GM18511 (cell line): Measurements from ENCODE around the gene LEP.
"Not testable (repeated sequence)": the region's sequence is repeated elsewhere in the genome, so short reads cannot be mapped to it uniquely, and the experiment has no call there.

Experiments used
- ATAC-seq: cut with Tn5 transposase; IDR thresholded peaks from one replicate; pipeline ENCODE4 v1.9.1; 2021; ENCODE audit warnings: mild to moderate bottlenecking, moderate library complexity; ENCODE audit not compliant: unreplicated experiment

The LEP gene

DNA sequence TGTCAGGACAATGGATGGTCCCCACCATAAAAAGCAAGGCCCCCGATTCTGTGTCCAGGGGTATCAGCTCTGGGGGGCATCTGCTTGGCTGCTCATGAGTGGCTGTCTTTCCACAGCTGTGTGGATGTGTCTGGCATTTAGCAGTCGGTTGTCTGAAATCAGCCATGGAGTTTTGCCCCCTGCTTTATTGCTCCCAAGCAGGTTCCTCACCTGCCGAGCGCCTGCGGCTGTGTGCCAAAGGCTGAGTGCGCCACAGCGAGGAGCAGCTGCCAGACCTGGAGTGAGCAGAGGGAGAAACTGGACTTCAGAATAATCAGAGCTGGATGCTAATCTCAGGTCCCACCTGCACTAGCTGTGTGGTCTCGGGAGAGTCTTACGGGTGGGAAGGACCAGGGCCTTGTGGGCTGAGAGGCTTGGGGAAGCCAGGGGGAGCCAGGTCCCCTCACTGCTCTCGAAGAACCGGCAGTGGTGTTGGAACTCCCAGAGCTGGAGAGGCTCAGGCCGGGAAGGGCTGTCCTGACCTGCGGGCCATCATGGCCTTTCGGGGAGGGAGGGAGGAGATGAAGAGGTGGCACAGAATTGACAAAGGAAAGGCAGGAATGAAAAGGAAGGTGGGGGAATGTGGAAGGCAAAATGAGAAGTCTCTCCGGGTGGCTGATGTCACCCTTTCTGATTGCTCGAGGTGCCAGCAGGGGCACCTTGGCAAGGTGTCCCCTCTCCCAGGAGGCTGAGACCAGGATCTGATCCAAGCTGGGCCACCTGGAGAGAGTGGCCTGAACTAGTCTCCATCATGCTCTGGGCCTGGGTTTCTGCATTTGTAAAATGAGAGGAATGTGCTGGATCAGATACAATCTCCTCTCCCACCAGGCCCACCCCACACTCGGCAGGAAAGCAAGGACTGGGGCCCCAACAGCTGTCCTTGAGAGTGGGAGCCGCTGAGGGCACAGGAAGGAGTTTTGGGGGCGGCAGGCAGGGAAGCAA lies 30.2 kb upstream of the LEP start:
- no peak for ATAC-seq

DNA sequence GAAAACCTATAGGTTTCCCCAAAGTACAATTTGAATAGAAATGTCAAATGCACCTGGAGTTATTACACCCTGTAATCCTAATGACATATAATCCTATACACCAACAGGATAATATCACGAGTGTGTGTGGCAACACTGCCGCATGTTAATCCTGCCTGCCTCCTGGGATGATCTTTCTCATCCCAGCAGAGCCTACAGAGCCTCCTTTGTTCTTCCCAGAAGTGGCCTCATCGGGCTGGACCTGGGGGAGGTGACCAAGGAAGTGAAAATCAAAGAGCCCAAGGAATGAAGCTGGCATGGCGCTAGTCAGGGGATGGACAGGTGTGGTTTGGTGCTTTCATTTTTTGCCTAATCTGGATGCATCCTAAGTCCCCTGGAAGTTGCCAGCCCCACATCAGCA lies 29.5 kb upstream of the LEP start:
- no peak for ATAC-seq

DNA sequence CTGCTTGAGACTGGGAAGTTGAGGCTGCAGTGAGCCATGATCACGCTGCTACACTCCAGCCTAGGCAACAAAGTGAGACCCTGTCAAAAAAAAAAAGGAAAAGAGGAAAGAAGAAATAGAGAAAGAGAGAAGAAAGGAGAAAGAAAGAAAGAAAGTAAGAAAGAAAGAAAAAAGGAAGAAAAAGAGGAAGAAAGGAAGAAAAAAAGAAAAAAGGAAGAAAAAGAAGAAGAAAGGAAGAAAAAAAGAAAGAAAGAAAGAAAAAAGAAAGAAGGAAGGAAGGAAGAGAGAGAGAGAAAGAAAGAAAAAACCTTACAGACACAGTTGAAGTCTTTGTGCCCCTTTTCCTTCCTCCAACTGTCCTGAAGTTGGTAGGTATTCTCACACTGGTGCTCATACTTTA lies 26.6 kb upstream of the LEP start:
- no peak for ATAC-seq

DNA sequence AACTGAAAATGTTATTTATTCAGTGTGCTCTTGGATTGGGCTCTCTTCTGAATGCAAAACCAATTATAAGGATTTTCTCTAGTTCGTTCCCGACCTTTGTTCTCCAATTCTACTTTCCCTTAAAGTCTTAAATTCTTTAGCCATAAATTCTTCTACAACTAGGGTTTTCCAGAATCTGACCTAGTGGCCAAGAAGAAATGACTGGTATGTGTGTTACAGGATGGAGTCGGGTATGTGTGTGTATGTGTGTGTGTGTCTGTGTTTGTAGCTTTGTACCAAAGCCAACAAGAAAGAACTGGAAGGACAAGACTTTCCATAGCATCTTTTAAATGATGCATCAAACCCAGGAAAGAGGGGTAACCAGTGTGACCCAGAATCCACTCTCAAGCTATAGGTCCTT lies 25.8 kb upstream of the LEP start:
- ATAC-seq: no peak

DNA sequence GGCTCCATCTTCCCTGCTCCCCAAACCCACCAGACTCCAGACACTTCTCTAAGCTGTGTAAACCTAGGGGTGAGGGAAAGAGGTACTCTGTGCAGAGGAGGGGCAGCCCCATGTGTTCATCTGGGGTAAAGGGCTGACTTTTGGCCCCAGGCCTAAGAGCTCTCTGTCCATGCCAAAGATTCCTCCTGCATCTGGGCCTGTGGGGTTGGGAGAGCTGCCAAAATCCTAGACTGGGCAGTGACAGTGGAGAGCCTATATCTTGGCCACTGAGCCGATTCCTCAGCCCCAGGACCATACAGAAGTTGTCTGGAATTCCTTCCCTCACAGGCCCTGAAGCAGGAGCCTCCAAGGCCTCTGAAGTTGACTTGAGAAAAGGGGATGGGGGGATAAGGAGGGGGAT lies 25.3 kb upstream of the LEP start:
- no peak for ATAC-seq

DNA sequence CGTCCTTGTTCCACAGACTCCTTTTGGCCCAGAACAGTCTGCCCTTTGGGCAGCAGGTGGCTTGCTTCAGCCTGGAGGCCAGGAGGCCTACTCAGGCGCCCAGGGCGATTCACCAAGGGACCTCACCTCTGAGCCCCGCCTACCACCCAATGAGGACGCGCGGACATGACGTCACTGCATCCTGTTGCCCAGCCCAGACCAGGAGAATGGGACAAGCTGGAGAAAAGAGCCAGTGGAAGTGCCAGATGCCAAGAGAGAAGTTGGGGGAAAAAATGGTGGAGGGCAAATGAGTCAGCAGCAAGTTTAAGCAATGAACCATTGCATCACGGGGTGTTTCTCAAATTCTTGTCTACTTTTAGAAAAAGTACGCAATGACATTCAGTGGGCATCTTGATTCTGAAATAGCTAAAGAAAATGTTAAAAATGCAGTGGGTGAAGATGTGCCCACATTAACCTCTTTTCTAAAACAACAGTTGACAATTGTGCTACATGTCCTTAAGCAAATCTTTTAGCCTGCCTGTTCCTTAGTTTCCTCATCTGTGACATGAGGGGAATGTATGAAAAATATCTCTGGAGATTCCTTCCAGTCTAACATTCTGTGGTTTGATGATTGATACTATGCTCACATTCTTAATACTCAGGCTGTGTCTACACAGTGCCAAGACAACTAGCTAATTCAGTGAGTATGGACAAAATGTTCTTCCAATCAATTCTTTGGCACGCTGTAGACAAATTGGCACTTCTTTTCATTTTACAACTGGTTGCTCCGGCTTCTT lies 23.9 kb upstream of the LEP start:
- ATAC-seq: no peak

DNA sequence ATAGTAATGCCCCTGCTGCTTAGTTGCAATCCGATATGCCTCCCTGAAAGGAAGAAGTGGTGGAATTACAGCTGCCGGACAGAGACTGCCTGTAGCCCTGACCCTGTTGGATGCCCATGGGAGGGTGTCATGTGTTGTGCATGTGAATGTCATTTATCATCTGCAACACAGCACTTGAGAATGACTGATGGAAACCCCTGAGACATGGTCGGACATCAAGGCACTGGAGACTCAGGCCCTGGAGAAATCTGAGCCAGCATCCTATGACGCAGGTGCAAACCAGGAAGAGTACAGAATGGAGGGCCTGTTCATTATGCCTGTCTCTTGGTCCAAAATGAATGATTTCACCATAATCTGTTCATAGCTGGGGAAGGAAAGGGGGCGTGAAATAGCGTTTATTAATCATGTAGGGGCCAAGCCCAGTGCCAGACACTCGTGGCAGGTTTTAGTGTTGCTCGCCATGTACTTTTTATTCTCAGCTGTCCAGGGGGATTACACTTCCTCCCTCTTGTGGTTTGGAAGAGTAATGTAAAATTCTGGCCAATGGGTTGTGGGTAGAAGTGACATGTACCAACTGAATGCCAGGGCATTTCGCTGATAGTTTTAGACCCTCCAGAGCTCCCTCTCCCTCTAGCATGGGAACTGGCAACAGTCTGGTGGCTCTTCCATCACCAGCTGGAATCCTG lies 23.0 kb upstream of the LEP start:
- ATAC-seq: no peak

DNA sequence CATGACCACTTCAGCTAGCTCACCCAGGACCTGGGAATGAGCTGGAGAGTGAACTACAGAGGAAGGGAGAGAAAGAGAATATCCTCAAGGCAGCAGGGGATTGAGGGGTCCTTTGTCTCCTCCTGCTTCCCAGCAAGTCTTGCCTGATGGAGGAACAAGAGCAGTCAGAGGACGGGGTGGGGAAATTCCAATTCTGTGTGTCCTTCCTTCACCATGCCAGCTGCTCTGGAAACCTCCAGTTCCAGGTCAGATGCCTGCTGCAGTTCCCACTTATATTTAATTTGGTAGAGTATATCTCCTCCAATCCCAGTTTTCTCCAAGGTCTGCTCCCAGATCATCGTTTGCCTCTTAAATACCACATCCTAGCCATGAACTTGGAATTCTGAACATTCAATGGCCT lies 21.4 kb upstream of the LEP start:
- ATAC-seq: no peak

DNA sequence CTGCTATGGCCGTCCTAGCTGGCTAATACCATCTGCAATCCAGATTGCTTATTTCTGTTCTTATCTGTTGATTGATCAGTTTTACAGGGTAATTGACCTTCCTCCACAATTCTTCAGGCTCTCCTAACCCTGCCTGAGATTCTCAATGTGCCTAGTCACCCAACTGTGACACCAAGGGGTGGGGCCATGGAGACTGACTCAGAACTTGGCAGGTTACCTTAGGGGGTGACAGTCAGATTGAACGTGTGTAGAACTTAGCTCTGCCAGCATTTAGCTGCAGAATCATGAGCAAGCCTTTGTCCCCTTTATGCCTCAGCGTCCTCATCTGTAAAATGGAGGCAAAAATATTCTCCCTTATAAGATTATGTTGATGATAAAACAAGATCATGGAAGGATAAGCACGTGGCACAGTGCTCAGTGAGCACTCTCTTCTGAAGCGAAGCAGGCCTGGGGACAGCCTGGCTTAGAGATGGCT lies 19.1 kb upstream of the LEP start:
- ATAC-seq: no peak

DNA sequence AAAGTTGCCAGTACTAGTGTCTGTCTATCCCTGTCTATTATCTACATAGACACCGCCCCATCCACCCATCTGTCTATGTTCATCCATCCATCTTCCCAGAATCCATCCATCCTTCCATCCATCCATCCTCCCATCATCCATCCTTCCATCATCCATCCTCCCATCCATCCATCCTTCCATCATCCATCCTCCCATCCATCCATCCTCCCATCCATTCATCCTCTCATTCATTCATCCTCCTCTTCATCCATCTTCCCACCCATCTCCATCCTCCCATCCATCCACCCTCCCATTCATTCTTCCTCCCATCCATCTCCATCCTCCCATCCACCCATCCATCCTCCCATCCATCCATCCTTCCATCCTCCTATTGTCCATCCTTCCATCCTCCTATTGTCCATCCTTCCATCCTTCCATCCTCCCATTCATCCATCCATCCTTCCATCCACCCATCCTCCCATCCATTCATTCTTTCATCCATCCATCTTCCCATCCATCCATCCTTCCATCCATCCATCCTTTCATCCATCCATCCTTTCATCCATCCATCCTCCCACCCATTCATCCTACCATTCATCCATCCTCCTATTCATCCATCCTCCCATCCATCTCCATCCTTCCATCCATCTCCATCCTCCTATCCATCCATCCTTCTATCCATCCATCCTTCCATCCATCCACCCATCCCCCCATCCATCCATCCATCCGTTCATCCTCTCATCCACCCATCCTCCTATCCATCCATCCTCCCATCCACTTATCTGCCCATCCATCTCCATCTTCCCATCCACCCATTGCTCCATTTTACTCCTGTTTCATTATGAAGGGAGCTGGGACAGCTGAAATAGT lies 14.7 kb upstream of the LEP start:
- no peak for ATAC-seq

DNA sequence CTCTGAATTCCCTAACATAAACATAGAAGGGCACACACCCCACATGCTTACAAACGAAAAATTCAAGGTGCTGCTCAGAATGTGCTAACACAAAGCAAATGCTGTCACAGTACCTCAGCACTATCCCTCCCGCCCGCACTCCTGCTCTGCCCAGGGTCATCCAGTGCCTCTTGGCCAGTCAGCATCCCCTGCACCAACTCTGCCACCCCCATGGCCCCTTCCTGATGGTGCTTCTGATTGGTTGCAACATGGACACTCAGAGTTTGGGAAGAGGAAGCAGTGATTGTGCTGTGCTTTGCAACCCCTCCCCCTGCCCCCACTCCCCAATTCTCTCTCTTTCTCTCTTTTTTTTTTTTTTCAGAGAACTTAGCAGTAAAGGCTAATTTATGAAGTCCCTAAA lies 13.8 kb upstream of the LEP start:
- ATAC-seq: no peak

DNA sequence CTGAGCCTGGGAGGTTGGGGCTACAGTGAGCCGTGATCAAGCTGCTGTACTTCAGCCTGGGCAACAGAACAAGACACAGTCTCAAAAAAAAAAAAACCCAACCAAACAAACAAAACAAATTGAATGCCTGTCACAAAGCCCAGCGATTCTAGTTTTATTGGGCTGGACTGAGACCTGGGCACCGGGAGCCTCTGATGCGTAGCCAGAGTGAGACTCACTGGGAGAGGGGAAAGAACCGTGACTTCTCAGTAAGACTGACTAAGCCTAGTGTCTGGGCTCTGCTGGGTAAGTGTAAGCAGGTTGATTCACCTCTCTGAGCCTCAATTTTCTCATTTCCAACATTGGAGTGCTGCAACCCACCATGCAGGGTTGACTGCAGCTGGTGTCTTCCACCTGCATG lies 10.1 kb upstream of the LEP start:
- no peak for ATAC-seq

DNA sequence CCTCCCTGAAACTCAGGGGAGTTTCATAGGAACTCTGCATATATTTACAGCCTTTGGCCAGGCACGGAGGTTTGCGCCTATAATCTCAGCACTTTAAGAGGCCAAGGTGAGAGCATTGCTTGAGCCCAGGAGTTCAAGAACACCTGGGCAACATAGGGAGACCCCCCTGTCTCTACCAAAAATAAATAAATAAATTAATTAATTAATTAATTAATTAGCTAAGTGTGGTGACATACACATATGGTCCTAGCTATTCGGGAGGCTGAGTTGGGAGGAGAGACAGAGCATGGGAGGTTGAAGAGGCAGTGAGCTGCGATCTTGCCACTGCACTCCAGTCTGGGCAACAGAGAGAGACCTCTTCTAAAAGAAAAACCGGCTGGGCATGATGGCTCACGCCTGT lies 9.4 kb upstream of the LEP start:
- no peak for ATAC-seq

DNA sequence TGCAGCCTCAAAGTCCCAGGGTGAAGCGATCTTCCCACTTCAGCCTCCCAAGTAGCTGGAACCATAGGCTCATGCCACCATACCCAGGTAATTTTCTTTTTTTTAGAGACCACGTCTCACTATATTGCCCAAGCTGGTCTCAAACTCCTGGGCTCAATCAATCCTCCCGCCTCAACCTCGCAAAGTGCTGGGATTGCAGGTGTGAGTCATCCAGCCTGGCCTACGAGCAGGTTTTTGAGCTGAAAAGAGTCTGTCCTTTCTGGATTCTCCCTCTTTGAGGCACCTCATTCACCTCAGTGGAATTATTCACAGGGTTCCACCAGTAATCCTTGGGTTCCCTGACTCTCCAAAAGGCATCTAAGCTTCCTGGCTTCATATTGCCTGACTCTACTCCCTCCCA lies 7.6 kb upstream of the LEP start:
- no peak for ATAC-seq

DNA sequence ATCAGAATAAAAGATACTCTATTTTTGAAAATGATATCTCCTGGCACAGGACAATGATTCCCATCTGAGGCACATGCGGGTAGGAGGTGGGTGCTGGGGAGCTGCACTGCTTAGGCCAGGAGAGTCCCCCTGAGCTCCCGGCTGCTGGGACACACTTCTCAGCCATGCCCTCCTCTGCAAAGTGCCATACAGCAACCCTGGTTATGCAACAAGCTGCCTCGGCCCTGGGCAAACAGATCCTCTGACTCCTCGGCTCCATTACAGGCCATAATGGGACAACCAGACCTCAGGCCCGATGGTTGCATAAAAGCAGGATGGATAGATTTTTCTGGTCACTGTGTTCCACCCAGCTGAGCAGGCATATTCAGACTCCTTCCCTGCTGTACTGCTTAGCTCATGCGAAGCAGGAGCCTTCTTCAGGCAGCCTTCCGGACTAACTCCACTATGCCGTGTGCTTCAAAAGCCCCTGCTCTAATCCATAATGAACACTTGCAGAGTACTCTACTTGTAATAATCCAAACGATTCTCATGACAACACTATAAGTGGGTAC lies 6.5 kb upstream of the LEP start:
- ATAC-seq: no peak

DNA sequence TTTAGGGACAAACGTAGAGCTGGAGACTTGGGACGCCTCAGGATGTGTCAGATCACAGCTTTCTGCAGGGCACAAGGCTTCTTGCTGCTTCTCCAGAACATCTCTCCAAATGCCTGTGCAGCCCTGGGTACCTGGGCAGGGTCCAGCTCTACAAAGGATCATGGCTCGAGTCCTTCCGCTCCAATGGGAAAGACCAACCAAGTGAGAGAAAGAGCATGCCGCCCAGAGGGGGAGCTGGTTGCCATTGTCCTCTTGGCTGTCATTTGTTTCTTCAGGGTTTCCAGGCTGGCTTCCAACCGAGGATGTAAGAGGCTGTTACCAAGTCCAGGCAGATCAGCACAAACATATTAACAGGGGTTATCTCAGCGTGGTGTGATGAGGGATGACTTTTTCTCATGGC lies 5.6 kb upstream of the LEP start:
- no peak for ATAC-seq

DNA sequence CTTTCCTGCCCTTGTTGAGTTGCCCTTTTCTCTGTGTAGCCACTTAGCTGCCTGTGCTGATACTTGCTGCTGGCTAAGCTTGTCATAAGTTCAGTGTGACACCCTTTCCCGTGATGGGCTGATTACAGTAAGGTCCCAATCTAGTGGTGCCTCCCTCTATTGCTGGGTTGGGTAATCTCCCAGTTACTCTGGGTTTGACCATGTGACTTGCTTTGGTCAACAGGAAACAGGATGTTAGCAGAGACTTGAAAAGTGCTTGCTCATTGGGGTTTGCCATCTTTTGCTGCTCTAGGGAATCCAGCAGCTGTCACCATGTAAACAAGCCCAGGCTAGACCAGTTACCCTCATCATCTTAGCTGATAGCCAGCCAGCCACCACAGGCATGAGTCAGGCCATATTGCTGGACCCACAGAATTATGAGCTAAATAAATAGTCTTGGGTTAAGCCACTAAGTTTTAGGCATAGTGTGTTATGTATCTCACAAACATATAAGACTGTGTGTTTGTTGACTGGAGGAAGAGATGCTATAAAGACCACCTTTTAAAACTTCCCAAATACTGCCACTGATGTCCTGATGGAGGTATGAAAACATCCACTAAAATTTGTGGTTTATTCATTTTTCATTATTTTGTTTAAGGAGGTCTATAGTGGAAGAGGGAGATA lies 4.0 kb upstream of the LEP start:
- ATAC-seq: no peak

DNA sequence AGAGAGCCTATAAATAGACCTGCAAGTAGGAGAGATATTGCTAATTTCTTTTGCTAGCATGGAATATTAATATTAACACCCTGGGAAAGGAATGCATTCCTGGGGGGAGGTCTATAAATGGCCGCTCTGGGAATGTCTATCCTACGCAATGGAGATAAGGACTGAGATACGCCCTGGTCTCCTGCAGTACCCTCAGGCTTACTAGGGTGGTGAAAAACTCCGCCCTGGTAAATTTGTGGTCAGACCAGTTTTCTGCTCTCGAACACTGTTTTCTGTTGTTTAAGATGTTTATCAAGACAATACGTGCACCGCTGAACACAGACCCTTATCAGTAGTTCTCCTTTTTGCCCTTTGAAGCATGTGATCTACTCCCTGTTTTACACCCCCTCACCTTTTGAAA lies 1.9 kb upstream of the LEP start:
- ATAC-seq: not testable (repeated sequence)

DNA sequence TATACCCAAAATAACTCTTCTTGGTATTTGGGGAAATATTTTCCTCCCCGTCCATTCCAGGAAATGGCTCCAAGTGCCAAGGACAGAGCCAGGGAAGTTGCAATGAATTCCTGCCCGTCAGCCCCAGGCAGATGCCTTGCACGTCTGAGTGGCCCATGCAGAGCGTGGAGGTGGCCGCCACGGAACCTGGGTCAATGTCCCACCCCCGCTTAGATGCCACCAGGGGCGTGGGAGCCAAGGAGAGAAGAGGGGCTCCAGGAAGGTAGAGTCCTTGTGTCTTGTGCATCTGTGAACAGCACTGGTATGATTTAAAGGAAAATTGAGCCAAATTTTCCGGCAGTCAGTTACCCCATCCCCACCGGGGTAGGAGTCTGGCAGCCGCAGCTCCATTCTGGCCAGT lies 1.6 kb downstream of the LEP start:
- ATAC-seq: no peak

DNA sequence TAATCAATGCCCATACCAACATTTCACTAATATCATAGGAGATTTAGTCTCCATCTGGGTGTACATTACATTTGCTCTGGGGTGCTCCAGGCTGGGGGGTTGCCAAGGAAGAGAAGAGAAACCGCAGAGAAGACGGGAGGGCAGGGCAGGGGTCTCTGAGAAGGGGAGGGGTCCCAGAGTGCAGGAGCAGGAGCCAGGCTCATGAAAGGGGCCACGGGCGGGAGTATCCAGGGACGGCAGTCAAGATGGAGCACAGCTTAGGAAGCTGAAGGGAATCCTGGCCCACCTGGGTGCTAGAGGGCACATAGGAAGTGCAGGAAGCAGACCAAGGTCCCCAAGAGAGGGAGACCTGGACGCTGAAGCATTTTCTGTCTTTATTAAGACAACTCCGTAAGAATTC lies 2.2 kb downstream of the LEP start:
- ATAC-seq: no peak
